ENCODE measurements around the gene CRHR2.
"Not testable (repeated sequence)": the region's sequence is repeated elsewhere in the genome, so short reads cannot be mapped to it uniquely, and the experiment has no call there.

DNA sequence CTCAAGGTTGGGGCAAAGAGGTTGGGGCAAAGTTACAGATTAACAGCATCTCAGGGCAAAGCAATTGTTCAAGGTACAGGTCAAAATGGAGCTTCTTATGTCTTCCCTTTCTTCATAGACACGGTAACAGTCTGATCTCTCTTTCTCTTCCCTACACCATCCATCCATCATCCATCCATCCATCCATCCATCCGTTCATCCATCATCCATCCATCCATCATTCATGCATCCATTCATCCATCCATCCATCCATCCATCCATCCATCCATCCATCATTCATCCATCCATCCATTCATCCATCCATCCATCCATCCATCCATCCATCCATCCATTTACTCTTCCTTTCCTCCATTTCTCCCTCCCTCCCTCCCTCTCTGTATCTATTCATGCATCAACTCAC, 37.2 kb upstream of the CRHR2 start:
- TF ChIP-seq, protein P1, sequence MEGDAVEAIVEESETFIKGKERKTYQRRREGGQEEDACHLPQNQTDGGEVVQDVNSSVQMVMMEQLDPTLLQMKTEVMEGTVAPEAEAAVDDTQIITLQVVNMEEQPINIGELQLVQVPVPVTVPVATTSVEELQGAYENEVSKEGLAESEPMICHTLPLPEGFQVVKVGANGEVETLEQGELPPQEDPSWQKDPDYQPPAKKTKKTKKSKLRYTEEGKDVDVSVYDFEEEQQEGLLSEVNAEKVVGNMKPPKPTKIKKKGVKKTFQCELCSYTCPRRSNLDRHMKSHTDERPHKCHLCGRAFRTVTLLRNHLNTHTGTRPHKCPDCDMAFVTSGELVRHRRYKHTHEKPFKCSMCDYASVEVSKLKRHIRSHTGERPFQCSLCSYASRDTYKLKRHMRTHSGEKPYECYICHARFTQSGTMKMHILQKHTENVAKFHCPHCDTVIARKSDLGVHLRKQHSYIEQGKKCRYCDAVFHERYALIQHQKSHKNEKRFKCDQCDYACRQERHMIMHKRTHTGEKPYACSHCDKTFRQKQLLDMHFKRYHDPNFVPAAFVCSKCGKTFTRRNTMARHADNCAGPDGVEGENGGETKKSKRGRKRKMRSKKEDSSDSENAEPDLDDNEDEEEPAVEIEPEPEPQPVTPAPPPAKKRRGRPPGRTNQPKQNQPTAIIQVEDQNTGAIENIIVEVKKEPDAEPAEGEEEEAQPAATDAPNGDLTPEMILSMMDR (IDR thresholded peaks at IDR 0.05) = not testable (repeated sequence)
- not testable (repeated sequence) for TF ChIP-seq SMC3 (IDR thresholded peaks at IDR 0.05); EP300 (IDR thresholded peaks at IDR 0.05); MAFK (IDR thresholded peaks at IDR 0.05; ENCODE audit: partially characterized antibody); POLR2A (IDR thresholded peaks at IDR 0.05; ENCODE audit: low read length); ZSCAN20 (CRISPR knock-in tag; IDR thresholded peaks at IDR 0.05); BCL3 (IDR thresholded peaks at IDR 0.05); CEBPB (IDR thresholded peaks at IDR 0.05); MAX (IDR thresholded peaks at IDR 0.05); MYC (IDR thresholded peaks at IDR 0.05; ENCODE audit: borderline replicate concordance, low read length)

Data from A549 (cell line).